IMR-90 (cell line): ENCODE measurements around the gene RPS6KA6. TPM values are rescaled to one million over a fixed set of nuclear protein-coding genes. Genes with fewer than 3 reads are reported as not detected.

Experiments used
- ATAC-seq: fragments of 200-7000 bp; cut with Tn5 transposase; 2 replicates; pipeline ENCODE4 v1.9.1; 2020; ENCODE audit warnings: low read depth, mild to moderate bottlenecking, moderate library complexity
- BruUV-seq: library from RNA; stranded (reverse); fragments of 400-500 nt; replicated peaks from 2 replicates; lab custom pipeline; 2021; lab: Mats Ljungman, UMichigan
- CTCF ChIA-PET: fragments of 300-600 bp; formaldehyde crosslinking; extraction: SDS; loops from one replicate; lab custom pipeline; 2021; ENCODE audit warnings: antibody characterized with exemption; lab: Yijun Ruan, JAX
- POLR2A ChIA-PET: fragments of 300-600 bp; sonication (Branson Sonifier 250); formaldehyde crosslinking; loops from one replicate; lab custom pipeline; 2022; ENCODE audit warnings: antibody characterized with exemption; ENCODE audit not compliant: unreplicated experiment; lab: Charles Lee
- DNase-seq: peaks from one replicate; pipeline ENCODE4 v3.0.0; 2013
- H2AFZ ChIP-seq: replicated peaks from 2 replicates; pipeline ENCODE3; 2013; ENCODE audit warnings: low read length, mild to moderate bottlenecking; ENCODE audit not compliant: poor library complexity
- H2AK5ac ChIP-seq: 2 replicates; pipeline ENCODE4 v1.6.1; 2013; ENCODE audit warnings: low read depth, low read length, inconsistent platforms
- H2AK9ac ChIP-seq: replicated peaks from 2 replicates; pipeline ENCODE3; 2013; ENCODE audit warnings: mild to moderate bottlenecking, low read depth, low read length, moderate library complexity; ENCODE audit not compliant: poor library complexity
- H2BK120ac ChIP-seq: 2 replicates; pipeline ENCODE4 v1.6.1; 2013; ENCODE audit warnings: low read depth, low read length, inconsistent platforms
- H2BK15ac ChIP-seq: 3 replicates; pipeline ENCODE4 v1.6.1; 2013; ENCODE audit warnings: low read depth, low read length, inconsistent platforms
- H2BK20ac ChIP-seq: 2 replicates; pipeline ENCODE4 v1.6.1; 2013; ENCODE audit warnings: low read depth, mild to moderate bottlenecking, inconsistent platforms, low read length, moderate library complexity
- H2BK5ac ChIP-seq: 2 replicates; pipeline ENCODE4 v1.6.1; 2013; ENCODE audit warnings: mild to moderate bottlenecking, low read depth, low read length, inconsistent platforms; ENCODE audit not compliant: poor library complexity, severe bottlenecking
- H3K14ac ChIP-seq: replicated peaks from 2 replicates; pipeline ENCODE4 v1.6.1; 2013; ENCODE audit warnings: low read depth, low read length, inconsistent platforms
- H3K18ac ChIP-seq: 2 replicates; pipeline ENCODE4 v1.6.1; 2013; ENCODE audit warnings: low read depth, low read length, control low read depth
- H3K23ac ChIP-seq: 2 replicates; pipeline ENCODE4 v1.6.1; 2013; ENCODE audit warnings: low read depth, low read length, inconsistent platforms
- H3K27ac ChIP-seq: 2 replicates; pipeline ENCODE4 v1.5.1; 2013; ENCODE audit warnings: mild to moderate bottlenecking, control low read depth, low read length; ENCODE audit not compliant: insufficient read depth
- H3K27me3 ChIP-seq: 2 replicates; pipeline ENCODE4 v1.6.1; 2013; ENCODE audit warnings: low read length; ENCODE audit not compliant: control insufficient read depth, insufficient read depth
- H3K36me3 ChIP-seq: 2 replicates; pipeline ENCODE4 v1.6.1; 2013; ENCODE audit warnings: low read length, mixed read lengths; ENCODE audit not compliant: control insufficient read depth, insufficient read depth
- H3K4ac ChIP-seq: 2 replicates; pipeline ENCODE4 v1.6.1; 2013; ENCODE audit warnings: low read depth, low read length, inconsistent platforms
- H3K4me1 ChIP-seq: 2 replicates; pipeline ENCODE4 v1.6.1; 2013; ENCODE audit warnings: low read length, mixed read lengths; ENCODE audit not compliant: control insufficient read depth, insufficient read depth
- H3K4me2 ChIP-seq: 2 replicates; pipeline ENCODE4 v1.6.1; 2013; ENCODE audit warnings: low read depth, mild to moderate bottlenecking, control low read depth, low read length, moderate library complexity
- H3K4me3 ChIP-seq: 2 replicates; pipeline ENCODE4 v1.5.1; 2013; ENCODE audit warnings: low read depth, mild to moderate bottlenecking, control low read depth, low read length, moderate library complexity; ENCODE audit not compliant: insufficient read depth
- H3K56ac ChIP-seq: 2 replicates; pipeline ENCODE4 v1.6.1; 2013; ENCODE audit warnings: low read length, inconsistent platforms; ENCODE audit not compliant: insufficient read depth; ENCODE audit errors: extremely low read depth
- H3K79me1 ChIP-seq, 2 experiments: 2 replicates each; pipeline ENCODE4 v1.6.1; 2013; ENCODE audit warnings: low read length in 2 of 2, inconsistent platforms in 1 of 2, low read depth in 1 of 2
- H3K9ac ChIP-seq: 2 replicates; pipeline ENCODE4 v1.6.1; 2013; ENCODE audit warnings: low read depth, low read length, control low read depth
- H3K9me1 ChIP-seq: 2 replicates; pipeline ENCODE4 v1.6.1; 2013; ENCODE audit warnings: low read length, inconsistent platforms; ENCODE audit not compliant: insufficient read depth
- H3K9me3 ChIP-seq: 2 replicates; pipeline ENCODE4 v1.6.1; 2013; ENCODE audit warnings: low read length; ENCODE audit not compliant: control insufficient read depth, insufficient read depth
- H4K20me1 ChIP-seq: 2 replicates; pipeline ENCODE4 v1.6.1; 2013; ENCODE audit warnings: low read length, inconsistent platforms; ENCODE audit not compliant: insufficient read depth
- H4K5ac ChIP-seq: 2 replicates; pipeline ENCODE4 v1.6.1; 2013; ENCODE audit warnings: mild to moderate bottlenecking, low read depth, low read length, control low read depth
- H4K8ac ChIP-seq, 2 experiments: 2 replicates each; pipeline ENCODE4 v1.6.1; 2013; ENCODE audit warnings: low read depth in 2 of 2, low read length in 2 of 2, control low read depth in 1 of 2, inconsistent platforms in 1 of 2
- H4K91ac ChIP-seq: 2 replicates; pipeline ENCODE4 v1.6.1; 2013; ENCODE audit warnings: low read depth, low read length, inconsistent platforms; ENCODE audit not compliant: insufficient read depth
- CEBPB ChIP-seq: IDR thresholded peaks from 2 replicates; pipeline ENCODE4 v1.6.1; 2012; ENCODE audit warnings: low read depth, low read length, improper control_type of control experiment
- MAFK ChIP-seq: IDR thresholded peaks from 2 replicates; pipeline ENCODE4 v1.6.1; 2012; ENCODE audit warnings: low read depth, low read length, improper control_type of control experiment
- WGBS, 2 experiments: methylation state at CpG; one replicate each; pipeline versions ENCODE4 v1.1.5 to v1.1.7; 2013; ENCODE audit warnings: missing lambda C conversion rate in 2 of 2; ENCODE audit not compliant: insufficient read length in 1 of 2; ENCODE audit errors: extremely low coverage in 2 of 2; 5-methylcytosine and 5-hydroxymethylcytosine counted together
- dilution Hi-C: fragments of 300-500 bp; cut with HindIII; formaldehyde crosslinking; loops from one replicate; pipeline ENCODE4 v1.14.3; 2018; ENCODE audit warnings: low sequenced_read_pairs; ENCODE audit not compliant: unreplicated experiment
- in situ Hi-C: fragments of 300-500 bp; cut with MboI; formaldehyde crosslinking; loops from 3 replicates; pipeline ENCODE4 v1.14.3; 2019; ENCODE audit warnings: low sequenced_read_pairs, inconsistent platforms, mixed read lengths
- intact Hi-C: fragments of 100-400 bp; cut with micrococcal nuclease; formaldehyde crosslinking; loops from 2 replicates; pipeline ENCODE4 v1.10.0; 2022
- polyA plus RNA-seq, 3 experiments: library from polyadenylated mRNA; depleted of rRNA; stranded (reverse); fragments of >200 nt; gene quantifications; 2 replicates each; pipeline ENCODE4 v1.2.3, GENCODE V29; 2012; ENCODE audit warnings: low replicate concordance in 1 of 3
- total RNA-seq: library from RNA; depleted of rRNA; stranded (reverse); fragments of >200 nt; gene quantifications from 2 replicates; pipeline ENCODE4 v1.2.3, GENCODE V29; 2012

RPS6KA6 gene
- total and polyA plus RNA-seq, 2 of the 4 experiments (the other 2 are of a cell fraction): 3.6 to 6.8 TPM

- no peak overlapping the region for H2AK5ac ChIP-seq
- no peak overlapping the region for H2BK15ac ChIP-seq
- TF ChIP-seq CEBPB (0 out of 2 replicates have a peak, but pooled peaks have one; percentile 3), MAFK (no peak)
- H2BK120ac ChIP-seq: no peak overlapping the region
- H3K18ac ChIP-seq: no peak overlapping the region
- no peak overlapping the region for H3K9ac ChIP-seq
- no peak overlapping the region for H3K4ac ChIP-seq
- intact Hi-C loops (no loop called here), in situ Hi-C loops (no loop called here), dilution Hi-C loops (no loop called here)
- H3K36me3 ChIP-seq: no peaks in the 10 kb centered on the region
- no peak overlapping the region for H4K5ac ChIP-seq
- no peak overlapping the region for H3K56ac ChIP-seq
- DNase-seq (peak; percentile 35), ATAC-seq (0 out of 2 replicates have a peak, but pooled peaks have one; percentile 17)
- no peak overlapping the region for H4K91ac ChIP-seq
- CTCF ChIA-PET: no interaction called here
- H2BK20ac ChIP-seq: no peak overlapping the region
- H3K27me3 ChIP-seq: no peaks in the 10 kb centered on the region
- no peaks in the 10 kb centered on the region for H3K79me1 ChIP-seq
- no peak overlapping the region for H3K23ac ChIP-seq
- H3K9me3 ChIP-seq: no peaks in the 10 kb centered on the region
- no TSS peak for BruUV-seq
- H4K8ac ChIP-seq: no peak overlapping the region
- no peaks in the 10 kb centered on the region for H3K4me1 ChIP-seq
- no peaks in the 10 kb centered on the region for H4K20me1 ChIP-seq
- POLR2A ChIA-PET: no interaction called here
- H2AK9ac ChIP-seq: no peak overlapping the region
- WGBS, 2 experiments: no CpG with 5 or more reads among the region's 3 CpGs
- H3K4me2 ChIP-seq: no peak overlapping the region
- no peak overlapping the region for H2BK5ac ChIP-seq
- H3K14ac ChIP-seq: no peak overlapping the region
- H3K4me3 ChIP-seq: no peak overlapping the region
- H3K9me1 ChIP-seq: no peaks in the 10 kb centered on the region
- H2AFZ ChIP-seq: no peak overlapping the region
- H3K27ac ChIP-seq: no peak overlapping the region
Measured at GRCh38 chrX:84155938-84156337, 32.1 kb downstream of the RPS6KA6 start.
